Psoas muscle (tissue), 8 donors: ENCODE data around the gene IQSEC1. TPM values are rescaled to one million over a fixed set of nuclear protein-coding genes. Genes with fewer than 3 reads are reported as not detected.
A peak's percentile ranks its signal among the peaks of the same experiment; 100 is the strongest.

Experiments
- ATAC-seq, 4 donors: fragments of 200-7000 bp; cut with Tn5 transposase; one replicate each; pipeline ENCODE4 v1.9.1; 2020; ENCODE audit warnings: moderate library complexity in 3 of 4, mild to moderate bottlenecking in 2 of 4
- DNase-seq, 2 donors: peaks; one replicate each; pipeline ENCODE4 v3.0.0-alpha.2; 2020
- H3K27ac ChIP-seq: fragments of 200-600 bp; one replicate; pipeline ENCODE4 v1.8.0; 2022
- H3K27me3 ChIP-seq, 3 donors: fragments of 200-600 bp in 1 of 3; one replicate each; pipeline versions ENCODE4 v1.6.1 to v1.8.0; 2013 to 2022; ENCODE audit warnings: low read length in 2 of 3, mild to moderate bottlenecking in 2 of 3, moderate library complexity in 1 of 3; ENCODE audit not compliant: insufficient read depth in 3 of 3
- H3K36me3 ChIP-seq, 2 donors: fragments of 200-600 bp in 1 of 2; one replicate each; pipeline versions ENCODE4 v1.6.1 to v1.8.0; 2013 to 2022; ENCODE audit warnings: low read depth in 1 of 2, mild to moderate bottlenecking in 1 of 2, moderate library complexity in 1 of 2; ENCODE audit not compliant: insufficient read depth in 1 of 2
- H3K4me1 ChIP-seq: fragments of 200-600 bp; one replicate; pipeline ENCODE4 v1.8.0; 2022
- H3K4me3 ChIP-seq: fragments of 200-600 bp; one replicate; pipeline ENCODE4 v1.8.0; 2022; ENCODE audit warnings: mild to moderate bottlenecking
- H3K9me3 ChIP-seq: fragments of 200-600 bp; one replicate; pipeline ENCODE4 v1.8.0; 2022
- CTCF ChIP-seq: fragments of 200-600 bp; IDR thresholded peaks from one replicate; pipeline ENCODE4 v1.8.0; 2022; ENCODE audit warnings: antibody characterized with exemption
- WGBS, 3 donors: extraction: QIAGEN DNeasy Blood & Tissue Kit; methylation state at CpG; one replicate each; pipeline versions ENCODE4 v1.1.6 to v1.1.7; 2013; 5-methylcytosine and 5-hydroxymethylcytosine counted together
- intact Hi-C, 2 donors: fragments of 100-400 bp; cut with DNase I; formaldehyde crosslinking; loops; one replicate each; pipeline versions ENCODE4 v1.11.0 to v1.14.2; 2022
- polyA plus RNA-seq, 3 donors: library from polyadenylated mRNA; stranded (reverse); fragments of 200-250 nt; gene quantifications; one replicate each; pipeline ENCODE4 v1.2.3, GENCODE V29; 2013
- total RNA-seq, 4 donors: library from RNA; stranded (reverse); fragmentation: NEBNext Ultra II Directional in 2 of 4; extraction: Animal tissue kit (Norgen Biotek cat#: 25700) in 2 of 4; gene quantifications; one replicate each; pipeline versions ENCODE4 v1.2.1 to v1.2.4, GENCODE V29; 2021 to 2023
- donor health status: healthy with polysubstance abuse.
- donor health status: DM: no; HTN: no; CAD: no; lungs with moderate emphysema.
- donor health status: Bipolar disorder and iron deficiency.
- donor health status: healthy.
- donor health status: DM: yes; HTN: yes; CAD: no.
- donor health status: DM: no; HTN: no; CAD: no.
- donor health status: DM: no; HTN: no; CAD: no.
- donor health status: DM: yes; HTN: yes; CAD: no.

The IQSEC1 gene
- total and polyA plus RNA-seq, 7 donors, result 8.6 to 45.4 (median 28.0) TPM

- Histone ChIP-seq H3K4me3 (no peak overlapping the region), H3K9me3 (no peaks in the 10 kb centered on the region), H3K27ac (no peak overlapping the region), H3K27me3 (no peaks in the 10 kb centered on the region), H3K36me3 (no peaks in the 10 kb centered on the region), H3K4me1 (no peaks in the 10 kb centered on the region)
- intact Hi-C loops, result no loop called here
- WGBS, 3 donors, result 76 to 94% (median 90%) methylated on average over 14 to 16 of the region's 16 CpGs
- DNase-seq (no peak), ATAC-seq (no peak)
- TF ChIP-seq CTCF, result no peak
These were observed 12.8 kb downstream of the IQSEC1 start for GRCh38 chr3:13060341-13060910.

GRCh38 chr3:13058346-13059120 is 14.7 kb downstream of the IQSEC1 start:
- Histone ChIP-seq H3K9me3 (no peaks in the 10 kb centered on the region), H3K4me3 (no peak overlapping the region), H3K36me3 (no peaks in the 10 kb centered on the region), H3K27me3 (no peaks in the 10 kb centered on the region), H3K27ac (no peak overlapping the region), H3K4me1 (no peaks in the 10 kb centered on the region)
- no peak for DNase-seq
- no peak for ATAC-seq
- TF ChIP-seq CTCF, result no peak
- 94 to 97% (median 94%) methylated on average over 11 of the region's 11 CpGs for WGBS, 3 donors
- intact Hi-C loops, result no loop called here

- Histone ChIP-seq H3K27me3 (no peaks in the 10 kb centered on the region), H3K36me3 (no peaks in the 10 kb centered on the region), H3K4me1 (no peaks in the 10 kb centered on the region), H3K9me3 (no peaks in the 10 kb centered on the region), H3K27ac (no peak overlapping the region), H3K4me3 (no peak overlapping the region)
- ATAC-seq (no peak), DNase-seq (no peak)
- intact Hi-C loops, result no loop called here
- no peak for TF ChIP-seq CTCF
- 83 to 91% (median 88%) methylated on average over 6 of the region's 6 CpGs for WGBS, 3 donors
These were observed 15.8 kb downstream of the IQSEC1 start for GRCh38 chr3:13057282-13058040.

- H3K27ac ChIP-seq, result no peak overlapping the region
- H3K4me3 ChIP-seq, result no peak overlapping the region
- 93 to 99% (median 96%) methylated on average over 6 to 7 of the region's 7 CpGs for WGBS, 3 donors
- intact Hi-C loops, result no loop called here
- no peaks in the 10 kb centered on the region for H3K27me3 ChIP-seq
- H3K36me3 ChIP-seq, result no peaks in the 10 kb centered on the region
- no peaks in the 10 kb centered on the region for H3K4me1 ChIP-seq
- H3K9me3 ChIP-seq, result no peaks in the 10 kb centered on the region
- no peak for ATAC-seq
- peak in 1 of 2 donors; percentile 9 for DNase-seq
- no peak for TF ChIP-seq CTCF
These were observed 17.6 kb downstream of the IQSEC1 start for GRCh38 chr3:13055634-13056033.
